ENCODE results near the gene FOXN3.
"Not testable (repeated sequence)": the region's sequence is repeated elsewhere in the genome, so short reads cannot be mapped to it uniquely, and the experiment has no call there.

FOXN3 gene

DNA sequence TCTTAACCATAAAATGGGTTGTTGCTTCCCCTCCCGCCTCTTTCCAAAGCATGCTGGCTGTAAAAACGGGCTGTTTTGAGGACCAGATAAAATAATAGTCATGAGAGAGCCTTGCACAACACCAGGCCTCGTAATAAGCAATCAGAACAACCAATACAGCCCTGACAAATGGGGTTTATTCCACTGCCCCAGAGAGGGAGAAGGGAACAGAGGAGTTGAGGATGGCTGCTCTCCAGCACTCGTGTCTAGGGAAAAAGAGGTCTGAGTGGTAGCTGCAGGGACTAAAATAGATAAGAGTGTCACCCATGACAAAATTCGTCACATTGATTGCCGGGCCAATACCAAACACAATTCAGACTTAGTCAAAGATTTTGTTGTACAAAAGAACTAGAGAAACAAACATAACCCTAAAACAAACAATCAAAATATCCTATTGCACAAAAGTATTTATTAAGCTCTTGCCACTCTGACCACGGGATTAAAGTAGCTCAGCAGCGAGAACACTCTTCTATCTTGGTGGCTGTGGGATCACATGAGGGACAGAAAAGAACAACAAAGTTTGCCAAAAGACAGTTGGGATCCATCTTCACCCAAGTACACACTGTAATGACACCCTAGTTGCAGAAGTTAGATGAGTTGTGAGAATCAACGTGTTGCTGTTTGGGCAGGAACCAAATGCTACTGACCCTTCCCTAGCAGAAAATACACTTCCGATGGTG, 188.0 kb downstream of the FOXN3 start:
- DNase-seq (ENCODE audit: low read depth in 2 of 2), result no peak

DNA sequence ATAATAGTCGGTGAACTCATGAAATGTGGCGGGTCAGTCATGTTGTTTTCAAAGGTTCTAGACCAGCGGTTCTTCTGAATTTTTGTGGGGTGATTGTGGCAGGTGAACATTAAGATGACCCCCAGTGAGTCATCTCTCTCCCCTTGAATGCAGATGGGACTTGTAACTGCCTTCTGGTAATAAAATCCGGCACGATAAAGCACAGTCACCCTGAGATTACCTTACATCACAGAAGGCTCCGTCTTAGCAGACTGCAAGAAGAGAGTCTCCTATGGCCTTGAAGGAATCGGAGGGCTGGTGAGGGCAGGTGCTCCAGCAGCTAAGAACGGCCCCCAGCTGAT, 189.6 kb downstream of the FOXN3 start:
- DNase-seq (ENCODE audit: low read depth in 2 of 2), result no peak

DNA sequence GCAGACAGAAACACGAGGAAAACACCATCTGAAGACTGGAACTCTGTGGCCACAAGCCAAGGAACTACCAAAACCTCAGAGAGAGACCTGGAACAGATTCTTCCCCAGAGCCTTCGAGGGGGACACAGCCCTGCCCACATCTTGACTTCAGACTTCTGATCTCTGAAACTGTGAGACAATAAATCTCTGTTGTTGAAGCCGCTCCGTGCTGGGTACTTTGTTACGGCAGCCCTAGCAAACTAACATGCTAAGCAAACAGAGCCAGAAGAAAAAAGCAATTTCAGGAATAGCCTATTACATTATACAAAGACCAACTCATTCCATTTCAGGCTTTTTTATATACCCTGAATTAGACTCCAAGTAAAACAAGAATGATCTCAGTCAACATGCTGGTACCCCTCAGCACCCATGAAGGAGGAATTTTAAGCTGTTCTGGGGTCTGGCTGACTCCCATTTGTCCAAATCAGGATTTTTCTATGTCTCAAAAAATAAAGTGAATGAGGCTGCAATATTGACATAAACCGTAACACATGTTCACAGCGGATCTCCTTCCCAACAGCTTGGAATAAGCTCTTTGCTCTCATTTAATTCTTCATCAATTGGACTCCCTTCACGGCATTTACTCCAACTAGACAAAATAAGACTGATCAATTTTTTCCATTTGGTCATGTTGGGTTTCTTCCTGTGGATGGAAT, 190.1 kb downstream of the FOXN3 start:
- DNase-seq (ENCODE audit: low read depth in 2 of 2), result no peak

DNA sequence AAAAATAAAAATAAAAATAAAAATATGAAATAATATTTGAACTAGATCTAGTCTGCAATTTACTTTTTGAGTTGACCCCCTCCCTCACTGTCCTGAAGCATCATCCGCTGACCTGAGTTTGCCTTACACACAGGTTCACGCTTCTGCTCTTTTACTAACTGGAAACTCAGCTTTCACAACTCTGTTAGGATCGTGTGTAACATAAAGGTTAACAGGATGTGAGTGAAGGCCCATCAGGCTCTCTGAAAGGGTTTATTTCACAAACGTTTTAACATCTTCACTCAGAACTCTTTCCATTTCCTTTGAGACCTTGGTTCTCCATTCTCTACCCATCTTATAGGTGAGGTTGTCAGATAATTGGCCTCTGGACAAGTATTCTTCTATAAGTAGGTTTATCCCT, 191.4 kb downstream of the FOXN3 start:
- no peak for DNase-seq (ENCODE audit: low read depth in 2 of 2)

DNA sequence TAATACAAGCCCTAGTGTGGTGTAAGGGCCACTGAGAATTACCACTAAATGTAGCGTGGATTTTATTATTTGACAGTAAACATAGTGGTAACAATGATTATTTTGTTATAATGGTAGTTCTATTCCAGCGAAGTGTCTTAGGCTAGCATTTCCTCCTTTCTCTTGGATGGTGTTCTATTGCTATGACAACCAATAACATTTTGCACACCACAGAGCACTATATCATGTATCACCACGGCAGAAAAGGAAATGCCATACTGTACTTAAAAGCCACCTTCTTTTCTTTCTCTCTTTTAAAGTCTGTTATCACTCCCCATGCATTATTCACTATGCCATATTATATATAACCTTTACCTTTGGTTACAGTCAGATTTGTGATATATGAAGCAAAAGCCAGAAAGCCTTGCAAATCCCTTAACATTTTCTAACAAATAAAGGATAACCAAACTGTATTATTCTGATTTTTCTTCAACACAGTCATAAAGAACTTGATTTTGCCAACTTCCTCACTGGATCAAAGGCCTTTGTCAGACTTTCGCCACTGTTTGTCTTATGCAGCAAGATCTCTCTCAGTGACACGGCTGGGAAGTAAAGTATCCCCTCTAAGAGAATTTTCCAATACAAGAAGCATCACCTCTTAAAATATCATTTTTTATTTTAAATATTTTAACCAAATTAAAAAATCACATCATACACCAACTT, 195.8 kb downstream of the FOXN3 start:
- DNase-seq (ENCODE audit: low read depth in 2 of 2), result no peak

DNA sequence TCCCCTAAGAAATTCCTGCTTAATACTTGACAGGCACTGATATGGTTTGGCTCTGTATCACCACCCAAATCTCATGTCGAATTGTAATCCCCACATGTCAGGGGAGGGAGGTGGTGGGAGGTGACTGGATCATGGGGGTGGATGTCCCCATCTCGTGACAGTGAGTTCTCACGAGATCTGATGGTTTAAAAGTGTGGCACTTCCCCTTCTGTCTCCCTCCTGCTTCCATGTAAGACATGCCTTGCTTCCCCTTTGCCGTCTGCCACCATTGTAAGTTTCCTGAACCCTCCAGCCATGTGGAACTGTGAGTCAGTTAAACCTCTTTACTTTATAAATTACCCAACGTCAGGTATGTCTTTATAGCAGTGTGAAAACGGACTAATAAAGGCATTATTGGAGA, 198.0 kb downstream of the FOXN3 start:
- DNase-seq (ENCODE audit: low read depth in 2 of 2), result no peak

DNA sequence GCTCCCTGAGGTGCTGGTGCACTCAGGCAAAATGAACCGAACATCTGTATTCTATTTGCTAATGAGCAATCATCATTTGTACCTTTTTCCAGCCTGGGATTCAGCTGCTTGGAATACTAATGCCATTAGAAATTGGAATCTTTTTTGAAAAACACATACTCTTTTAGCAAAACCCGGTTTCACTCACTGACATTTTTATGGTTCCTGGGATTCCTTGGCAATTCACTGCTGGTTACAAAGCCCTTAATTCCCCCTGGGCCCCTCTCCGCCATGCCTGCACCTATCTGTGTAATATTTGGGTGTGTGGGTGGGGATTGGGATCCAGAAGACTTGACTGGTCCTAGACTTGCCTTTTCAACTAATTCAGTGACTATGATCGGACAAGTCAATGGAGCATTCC, 199.1 kb downstream of the FOXN3 start:
- DNase-seq (ENCODE audit: low read depth in 2 of 2), result no peak

DNA sequence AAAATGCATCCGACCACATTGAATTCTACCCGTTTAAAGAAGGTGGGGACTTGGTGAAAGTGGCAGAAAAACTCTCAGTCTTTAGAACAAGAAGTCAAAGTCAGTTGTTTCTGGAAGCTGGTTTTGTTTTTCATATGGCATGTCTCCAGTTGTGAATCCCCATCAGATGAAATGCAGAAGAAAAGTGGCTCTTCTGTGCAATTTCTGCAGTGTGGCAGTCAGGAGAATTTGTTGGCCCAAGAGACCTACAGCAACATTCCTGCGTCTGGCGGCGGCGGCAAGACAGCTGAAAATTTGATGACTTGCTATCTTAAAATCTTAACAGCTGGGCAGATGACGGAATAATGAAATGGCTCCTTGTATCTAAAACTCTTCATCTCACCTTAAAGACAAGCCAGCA, 201.5 kb downstream of the FOXN3 start:
- no peak for DNase-seq (ENCODE audit: low read depth in 2 of 2)

DNA sequence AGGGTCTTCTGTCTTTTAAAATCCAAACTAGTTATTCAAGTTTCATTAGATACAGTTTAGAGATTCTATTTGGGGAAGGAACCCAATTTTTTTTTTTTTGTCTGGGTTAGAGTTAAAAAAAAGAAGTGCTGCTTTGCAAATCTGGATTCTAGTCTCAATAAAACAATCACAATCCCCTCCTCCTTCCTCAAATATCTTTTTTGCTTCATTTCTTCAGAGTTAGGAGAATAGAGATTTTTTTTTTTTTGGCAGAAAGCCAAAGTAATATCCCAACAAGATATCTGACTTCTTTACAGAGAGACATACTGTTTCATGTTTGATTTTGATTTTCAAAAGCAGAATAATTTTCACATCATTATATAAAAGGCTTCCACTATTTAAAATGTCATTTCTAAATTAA, 201.9 kb downstream of the FOXN3 start:
- DNase-seq (ENCODE audit: low read depth in 2 of 2), result no peak

DNA sequence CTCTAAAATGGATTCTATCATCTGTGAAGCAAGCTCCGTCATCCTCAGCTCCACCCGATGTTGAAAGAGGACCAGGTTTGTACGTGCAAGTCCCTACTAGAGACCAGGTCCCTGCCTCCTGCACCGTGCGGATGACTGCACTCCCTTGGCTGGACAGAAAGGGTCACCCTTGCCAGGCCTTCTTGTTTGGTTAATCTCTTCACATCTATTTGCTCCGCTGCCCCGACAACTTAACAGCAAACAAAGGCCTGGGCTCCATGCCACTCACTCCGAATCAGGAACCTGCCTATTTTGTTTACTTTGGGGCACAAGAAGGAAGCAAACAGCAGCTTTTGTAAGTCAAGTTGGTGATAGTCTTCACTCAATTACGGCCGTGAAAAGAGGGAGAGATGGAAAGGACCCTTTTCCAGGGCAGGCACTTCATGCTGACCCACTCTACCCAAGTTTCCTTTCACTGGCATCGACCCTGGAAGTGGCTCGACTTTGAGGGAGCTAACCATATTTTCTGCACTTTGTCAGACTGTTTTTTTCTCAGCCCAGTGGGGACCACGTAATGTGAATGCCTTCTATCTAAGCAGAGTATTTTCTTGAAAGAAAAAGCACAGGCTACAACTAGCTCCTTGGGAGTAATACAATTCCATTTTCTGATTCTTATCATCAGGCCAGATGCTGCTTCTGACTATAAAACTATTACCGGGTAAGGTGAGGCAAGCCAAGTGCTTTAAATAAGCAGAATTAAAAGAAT, 202.6 kb downstream of the FOXN3 start:
- no peak for DNase-seq (ENCODE audit: low read depth in 2 of 2)

DNA sequence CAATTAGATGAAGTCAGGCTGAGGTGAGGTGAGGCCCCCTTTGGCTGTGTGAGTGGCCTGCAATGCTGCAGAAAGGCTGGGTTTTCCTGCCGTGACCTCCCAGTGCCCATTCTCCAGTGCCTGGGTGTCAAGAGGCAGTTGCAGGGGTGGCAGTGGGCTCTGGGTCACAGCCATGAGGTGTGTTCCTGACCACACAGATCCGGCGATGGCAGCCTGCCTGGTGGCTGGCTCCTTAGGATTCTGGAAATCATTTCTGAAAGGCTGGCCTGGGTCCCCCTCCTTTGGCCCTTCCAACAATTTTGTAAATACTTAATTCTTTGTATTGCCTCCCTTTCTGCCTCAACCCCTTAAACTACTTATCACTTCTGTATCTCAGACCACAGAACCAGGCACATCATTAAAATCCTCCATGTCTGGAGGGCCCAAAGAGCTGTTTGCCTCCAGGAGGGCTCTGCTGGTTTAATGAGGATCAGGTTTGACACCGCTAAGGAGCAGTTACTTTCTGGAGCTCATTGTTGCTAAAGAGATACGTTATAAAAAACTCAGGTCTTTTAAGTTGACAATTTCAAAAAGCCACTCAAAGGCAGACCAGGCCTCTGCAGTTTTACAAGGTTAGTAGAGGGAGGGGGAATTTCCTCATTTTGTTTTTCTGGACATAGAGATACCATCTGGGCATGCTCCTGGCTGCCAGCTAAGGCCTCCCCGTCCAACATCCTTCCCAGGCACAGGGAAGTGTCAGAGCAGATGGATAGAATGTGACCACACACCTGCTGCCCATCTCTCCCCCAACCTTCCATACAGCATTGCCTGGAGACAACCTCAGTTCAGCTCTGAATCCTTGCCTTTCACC, 204.4 kb downstream of the FOXN3 start:
- no peak for DNase-seq (ENCODE audit: low read depth in 2 of 2)

DNA sequence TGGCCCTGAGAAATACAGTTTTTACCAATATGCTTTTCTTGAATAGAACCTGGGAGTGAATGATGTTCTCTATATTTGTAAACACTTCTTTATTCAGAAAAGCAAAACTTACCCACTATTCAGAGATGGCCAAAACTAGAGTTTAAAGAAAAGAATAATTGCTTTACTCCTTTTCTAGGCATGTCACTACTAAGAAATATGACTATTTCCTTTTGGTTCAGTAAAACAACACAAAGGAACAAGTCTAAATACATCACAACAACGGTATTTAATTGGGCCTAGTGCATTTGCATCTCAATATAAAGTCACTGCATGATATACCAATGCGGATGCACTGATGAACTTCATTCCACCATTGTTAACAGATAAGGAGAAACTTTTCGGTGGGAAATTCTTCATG, 207.5 kb downstream of the FOXN3 start:
- DNase-seq (ENCODE audit: low read depth in 2 of 2), result no peak

DNA sequence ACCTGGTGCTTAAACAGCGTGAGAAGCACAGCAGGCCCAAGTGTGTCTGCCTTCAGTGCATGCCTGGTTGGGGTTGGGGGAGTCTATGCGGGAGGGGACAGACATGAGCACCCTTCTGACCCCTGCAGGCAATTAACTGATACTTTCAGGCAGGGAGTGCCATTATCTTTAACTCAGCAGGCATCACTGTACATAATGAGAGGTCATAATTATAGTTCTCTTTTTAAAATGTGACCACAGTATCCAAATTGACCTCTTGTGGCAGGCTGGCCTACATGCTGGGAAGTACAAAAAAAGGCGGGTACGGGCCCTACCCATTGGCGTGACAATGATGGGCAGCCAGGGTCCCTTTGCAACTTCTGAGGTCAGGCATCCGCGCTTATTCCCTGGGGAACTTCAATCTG, 209.1 kb downstream of the FOXN3 start:
- DNase-seq (ENCODE audit: low read depth in 2 of 2), result no peak

DNA sequence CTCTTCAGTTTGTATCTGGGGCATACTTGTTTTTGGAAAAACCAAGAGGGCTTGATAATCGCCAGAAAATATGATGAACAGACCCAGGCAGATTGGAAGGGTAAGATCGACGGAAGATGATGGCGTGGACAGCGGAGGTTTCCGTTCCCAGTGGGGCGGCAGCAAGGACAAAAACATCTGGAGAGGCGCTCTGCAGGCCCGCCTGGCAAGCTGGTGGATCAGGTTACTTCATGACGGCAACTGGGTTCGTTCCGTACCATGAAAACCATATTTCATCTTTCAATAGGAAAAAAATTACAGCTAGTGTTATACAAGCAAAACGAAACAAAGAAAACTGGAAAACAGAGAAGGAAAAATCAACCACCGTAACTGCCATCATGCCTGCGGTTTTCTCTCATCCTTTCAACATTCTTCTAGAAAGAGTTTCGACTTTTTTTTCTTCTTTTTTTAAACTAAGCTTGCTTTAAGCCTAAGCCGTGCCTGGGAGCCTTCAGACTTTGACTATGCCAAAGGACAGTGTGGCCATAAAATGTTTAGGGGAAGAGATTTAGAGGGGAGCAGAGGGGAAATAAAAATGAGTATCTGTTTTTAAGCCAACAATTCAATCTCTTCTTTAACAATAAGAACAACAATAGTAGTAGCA, 210.5 kb downstream of the FOXN3 start:
- DNase-seq (ENCODE audit: low read depth in 2 of 2), result no peak

DNA sequence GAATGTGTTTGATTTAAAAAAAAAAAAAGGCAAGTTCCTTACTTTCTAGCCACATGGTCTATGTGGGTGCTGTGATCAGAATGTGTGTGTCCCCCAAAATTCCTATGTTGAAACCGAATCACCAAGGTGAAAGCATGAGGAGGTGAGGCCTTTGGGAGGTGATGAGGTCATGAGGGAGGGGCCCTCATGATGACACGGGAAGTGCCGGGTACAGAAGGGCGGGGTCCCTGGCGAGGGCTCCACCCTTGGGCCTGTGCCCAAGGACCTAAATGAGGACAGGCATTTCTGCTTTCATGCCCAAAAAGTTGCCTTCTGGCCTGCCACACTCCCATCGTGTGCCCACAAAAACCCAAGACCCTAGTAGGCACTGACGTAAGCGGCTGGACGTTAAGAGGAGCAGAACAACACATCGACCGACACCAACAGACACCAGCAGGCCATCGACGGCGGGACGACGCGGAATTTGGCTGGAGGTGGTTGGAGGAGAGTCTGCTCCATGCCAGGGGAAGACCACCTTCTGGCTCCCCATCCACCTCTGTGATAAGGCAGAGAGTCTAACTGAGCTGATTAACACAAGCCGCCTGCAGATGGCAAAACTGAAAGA, 211.8 kb downstream of the FOXN3 start:
- DNase-seq (ENCODE audit: low read depth in 2 of 2), result no peak

DNA sequence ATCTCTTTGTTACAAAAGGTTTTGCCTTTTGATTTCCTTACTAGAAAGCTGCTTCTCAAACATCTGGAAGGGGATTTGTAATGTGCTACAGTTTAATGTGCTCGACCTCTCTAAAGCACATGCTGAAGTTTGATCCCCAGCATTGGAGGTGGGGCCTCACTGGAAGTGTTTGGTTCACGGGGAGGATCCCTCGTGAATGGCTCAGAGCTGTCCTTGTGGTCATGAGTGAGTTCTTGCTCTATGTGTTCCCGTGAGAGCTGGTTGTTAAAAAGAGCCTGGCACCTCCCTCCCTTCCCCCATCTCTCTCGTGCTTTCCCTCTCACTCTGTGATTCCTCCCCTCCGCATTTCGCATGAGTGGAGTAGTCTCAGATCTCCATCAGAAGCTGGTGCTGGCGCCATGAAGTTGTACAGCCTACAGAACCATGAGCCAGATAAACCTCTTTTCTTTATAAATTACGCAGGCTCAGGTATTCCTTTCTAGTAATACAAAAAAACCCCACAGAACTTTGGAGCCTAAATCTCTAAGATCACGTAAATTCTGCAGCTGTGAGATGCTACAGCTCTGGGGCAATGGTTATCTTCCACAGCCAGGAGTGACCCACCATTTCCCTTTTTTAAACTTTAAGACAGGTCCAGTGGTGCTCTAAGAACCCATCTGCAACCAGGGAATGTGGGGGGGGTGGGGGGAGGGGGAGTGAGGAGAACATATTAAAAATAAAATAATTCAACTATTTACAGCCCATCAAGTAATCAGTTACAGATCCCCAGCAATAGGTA, 214.4 kb downstream of the FOXN3 start:
- DNase-seq (ENCODE audit: low read depth in 2 of 2), result no peak

DNA sequence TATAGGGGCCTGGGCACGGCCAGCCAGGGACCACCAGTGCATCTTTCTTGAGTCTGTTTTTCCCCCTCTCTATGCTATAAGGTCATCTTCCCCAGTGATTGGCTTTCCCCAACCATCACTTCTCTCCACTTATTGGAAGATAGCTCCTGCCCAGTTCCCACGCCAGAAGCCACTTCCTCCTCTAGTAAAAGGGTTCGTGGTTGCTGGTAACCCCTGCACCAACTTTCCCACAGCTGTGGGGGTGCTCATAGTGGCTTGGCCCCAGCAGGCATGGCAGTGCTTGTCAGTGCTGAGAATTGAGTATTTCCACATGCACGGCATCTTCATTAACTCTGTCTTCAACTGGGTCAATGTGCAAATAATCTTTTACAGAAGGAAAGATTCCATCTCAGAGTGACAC, 215.4 kb downstream of the FOXN3 start:
- DNase-seq (ENCODE audit: low read depth in 2 of 2), result no peak

DNA sequence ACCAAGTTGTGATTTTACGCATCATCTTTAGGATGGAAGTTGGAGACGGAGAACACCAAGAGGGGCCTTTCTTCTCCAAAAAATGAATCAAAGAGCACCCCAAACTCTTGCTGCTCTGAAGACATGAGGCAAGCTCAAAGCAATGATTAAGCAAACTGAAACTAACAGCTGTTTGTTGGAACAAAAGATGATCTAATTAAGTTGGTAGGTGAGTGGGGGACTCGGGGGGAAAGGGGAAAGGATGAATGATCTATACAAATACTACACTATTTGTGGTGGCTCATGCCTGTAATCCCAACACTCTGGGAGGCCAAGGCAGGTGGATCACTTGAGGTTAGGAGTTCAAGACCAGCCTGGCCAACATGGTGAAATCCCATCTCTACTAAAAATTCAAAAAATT, 217.7 kb downstream of the FOXN3 start:
- DNase-seq (ENCODE audit: low read depth in 2 of 2), result not testable (repeated sequence)

DNA sequence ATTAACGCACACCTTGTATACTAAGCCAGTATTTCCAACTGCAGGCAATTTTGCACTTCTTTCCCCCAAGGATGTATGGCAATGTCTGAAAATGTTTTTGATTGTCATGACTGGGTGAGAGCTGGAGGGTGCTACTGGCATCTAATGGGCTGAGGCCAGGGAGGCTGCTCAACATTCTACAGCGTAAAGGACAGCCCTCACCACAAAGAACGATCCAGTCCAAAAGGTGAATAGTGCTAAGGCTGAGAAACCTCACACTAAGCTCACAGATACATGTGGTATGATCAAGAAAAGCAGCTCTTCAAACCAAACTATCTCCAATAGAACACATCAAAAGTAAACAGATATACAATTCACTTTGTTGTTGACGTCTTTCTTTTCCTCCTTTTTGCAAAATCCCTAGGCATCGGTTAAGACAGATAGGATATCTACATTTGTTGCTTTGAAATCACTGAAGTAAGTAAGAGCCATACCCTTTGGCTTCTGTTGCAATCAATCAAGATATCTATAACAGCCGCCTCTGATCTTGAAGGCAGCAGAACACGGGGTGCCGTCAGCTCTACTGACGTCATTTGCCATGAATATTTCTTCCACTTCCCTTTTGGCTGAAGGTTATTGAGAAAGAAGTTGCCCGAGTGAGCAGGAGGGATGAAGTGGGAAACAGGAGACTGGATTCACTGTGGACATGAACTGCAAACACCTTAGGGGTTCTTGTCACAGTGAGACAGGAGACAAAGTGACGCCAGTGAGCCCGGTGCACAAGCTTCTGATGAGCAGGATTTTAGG, 218.3 kb downstream of the FOXN3 start:
- DNase-seq (ENCODE audit: low read depth in 2 of 2), result no peak

Measured in activated CD8-positive, alpha-beta memory T cell treated with anti-CD3 and anti-CD28 coated beads for 4 hours (primary cell).